Thyroid gland (tissue), 4 donors: ENCODE measurements around the gene LRRN3.

Source experiments
- CTCF ChIP-seq, 6 experiments: fragments of 200-600 bp in 3 of 6; fragments of 450-650 bp in 3 of 6; sonication (generic) in 3 of 6; IDR thresholded peaks; one replicate each; pipeline ENCODE4 v1.5.1; 2016 to 2019; ENCODE audit warnings: antibody characterized with exemption in 6 of 6, mild to moderate bottlenecking in 2 of 6, inconsistent platforms in 1 of 6, moderate library complexity in 1 of 6
- POLR2A ChIP-seq, 2 donors: fragments of 450-650 bp; IDR thresholded peaks; one replicate each; pipeline ENCODE4 v1.6.1; 2017; ENCODE audit warnings: antibody characterized with exemption in 2 of 2, mild to moderate bottlenecking in 2 of 2, moderate library complexity in 1 of 2

- TF ChIP-seq CTCF (IDR thresholded peaks at IDR 0.05) (no peak), POLR2A (IDR thresholded peaks at IDR 0.05) (no peak)
Measured at GRCh38 chr7:111150709-111151108, 59.8 kb downstream of the LRRN3 start.
